DLD1 (cell line): ENCODE results near the gene ZNF677.
"Not testable (repeated sequence)": the region's sequence is repeated elsewhere in the genome, so short reads cannot be mapped to it uniquely, and the experiment has no call there.

Experiments used
- in situ Hi-C: cut with HindIII; loops from 2 replicates; pipeline ENCODE4 v1.10.0; 2017; ENCODE audit warnings: low sequenced_read_pairs

ZNF677 gene

GRCh38 chr19:53193535-53194222 is 61.0 kb downstream of the ZNF677 start:
- in situ Hi-C loops: no loop called here

- in situ Hi-C loops: no loop called here
Measured at GRCh38 chr19:53192771-53193534, 61.7 kb downstream of the ZNF677 start, which contains the start of gene ZNF665. TSS of gene ZNF665 (minus strand) at chr19:53193358. CDS start at chr19:53182898, 10,460 bp downstream.

GRCh38 chr19:53190253-53190652 is 64.4 kb downstream of the ZNF677 start:
- in situ Hi-C loops: no loop called here

- in situ Hi-C loops: not testable (repeated sequence)
Measured at GRCh38 chr19:53189691-53190198, 64.9 kb downstream of the ZNF677 start.
